Activated T-cell treated with anti-CD3 and anti-CD28 coated beads, Interleukin-2, amount 50 U/mL, for 48 hours (primary cell): ENCODE results near the gene SLC25A21.
"Not testable (repeated sequence)": the region's sequence is repeated elsewhere in the genome, so short reads cannot be mapped to it uniquely, and the experiment has no call there.

Experiments used
- DNase-seq, 2 experiments: peaks; one replicate each; pipeline ENCODE4 v3.0.0-alpha.2; 2020

The SLC25A21 gene

DNA sequence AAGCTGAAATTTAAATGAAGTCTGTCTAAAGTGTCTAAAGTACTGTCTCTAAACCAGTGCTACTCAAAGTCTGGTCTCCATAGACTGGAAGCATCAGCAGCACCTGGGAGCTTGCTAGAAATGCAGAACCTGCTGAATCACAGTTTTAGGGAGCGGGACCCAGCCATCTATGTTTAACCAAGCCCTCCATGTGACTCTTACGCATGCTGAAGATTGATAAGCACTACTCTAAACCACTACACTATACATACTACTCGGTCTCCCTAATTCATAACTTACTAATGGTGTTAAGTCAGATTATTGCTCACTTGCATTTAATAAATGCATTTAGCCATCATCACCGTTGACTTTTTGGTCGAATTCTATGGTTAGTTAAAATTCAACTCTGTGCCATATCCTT is 88.8 kb downstream of the SLC25A21 start:
- no peak for DNase-seq

DNA sequence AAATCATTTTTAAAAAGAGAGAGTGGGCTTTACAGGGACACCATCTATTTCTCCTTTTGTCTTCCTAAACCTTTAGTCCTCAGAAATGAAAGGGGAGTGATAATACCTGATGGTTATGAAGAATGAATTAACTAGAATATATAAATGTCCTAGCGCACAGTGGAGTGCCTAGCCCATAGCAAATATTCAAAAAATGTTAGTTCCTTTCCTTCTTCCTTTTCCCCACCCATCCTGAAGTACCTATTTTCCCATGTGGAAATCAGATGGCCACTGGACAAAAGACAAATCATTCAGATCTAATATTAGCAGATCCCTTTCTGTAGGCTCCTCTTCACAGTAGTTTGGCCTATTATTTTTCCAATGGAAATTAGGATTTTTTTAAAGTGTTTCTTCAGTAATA is 90.0 kb downstream of the SLC25A21 start:
- no peak for DNase-seq

DNA sequence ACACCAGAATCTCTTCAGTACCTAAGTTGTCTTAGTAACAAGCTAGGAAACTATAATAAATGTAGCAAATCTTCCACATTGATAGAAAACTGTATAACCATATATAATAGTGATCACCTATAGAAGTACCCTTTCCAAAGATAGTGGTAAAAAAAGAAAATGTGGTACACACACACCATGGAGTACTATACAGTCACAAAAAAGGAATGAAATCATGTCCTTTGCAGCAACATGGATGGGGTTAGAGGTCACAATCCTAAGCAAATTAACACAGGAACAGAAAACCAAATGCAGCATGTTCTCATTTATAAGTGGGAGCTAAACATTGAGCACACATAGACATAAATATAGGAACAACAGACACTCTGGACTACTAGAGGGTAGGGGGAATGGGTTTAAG is 90.5 kb downstream of the SLC25A21 start:
- DNase-seq: no peak

DNA sequence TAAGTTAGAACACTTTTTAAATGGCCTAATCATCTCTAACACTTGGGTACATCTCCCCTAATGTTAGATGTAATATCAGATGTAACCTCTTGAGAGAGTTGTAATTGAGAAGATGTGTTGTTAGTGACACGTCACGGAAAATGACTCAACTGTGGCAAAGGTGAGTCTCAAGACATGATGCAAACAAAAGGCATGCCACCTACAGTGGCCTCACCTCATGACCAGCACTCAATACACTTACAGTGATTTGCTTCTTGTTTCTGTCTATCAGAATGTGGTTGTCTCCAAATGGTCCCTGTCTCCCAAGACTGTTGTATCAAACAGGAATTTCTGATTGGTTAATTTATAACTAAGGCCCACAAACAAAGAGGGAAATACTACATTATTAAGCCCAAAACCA is 91.2 kb downstream of the SLC25A21 start:
- DNase-seq: no peak

DNA sequence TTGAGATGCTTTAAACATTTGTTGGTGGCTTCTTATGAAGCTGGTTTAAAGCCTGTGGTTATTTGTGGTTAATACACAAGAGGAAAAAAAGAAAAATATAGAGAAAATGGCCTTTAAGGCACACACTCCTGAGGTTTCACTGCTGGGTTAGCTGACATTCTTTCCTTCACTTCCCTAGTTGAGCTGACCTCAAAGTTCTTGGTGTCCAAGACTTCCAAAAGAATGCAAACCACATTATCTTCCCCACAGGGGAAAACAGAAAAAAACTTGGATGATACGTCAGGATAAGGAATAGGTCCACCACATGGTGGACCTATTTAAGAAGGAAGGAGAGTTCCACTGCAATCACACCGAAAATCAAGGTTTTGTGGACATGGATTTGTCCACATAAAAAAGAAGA is 94.3 kb downstream of the SLC25A21 start:
- no peak for DNase-seq

DNA sequence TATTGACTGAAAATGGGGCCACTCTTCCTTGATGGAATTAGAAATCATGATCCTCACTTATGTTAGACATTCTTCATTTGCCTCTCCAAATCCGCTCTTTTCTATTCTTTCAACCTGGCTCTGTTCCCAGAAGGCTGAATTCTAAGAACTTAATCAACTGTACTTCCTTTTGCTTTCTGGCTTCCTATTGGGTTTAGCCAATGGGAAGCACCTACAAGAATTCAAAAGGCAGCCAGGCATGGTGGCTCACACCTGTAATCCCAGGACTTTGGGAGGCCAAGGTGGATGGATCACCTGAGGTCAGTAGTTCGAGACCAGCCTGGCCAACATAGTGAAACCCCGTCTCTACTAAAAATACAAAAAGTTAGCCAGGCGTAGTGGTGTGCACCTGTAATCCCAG is 98.1 kb downstream of the SLC25A21 start:
- not testable (repeated sequence) for DNase-seq

DNA sequence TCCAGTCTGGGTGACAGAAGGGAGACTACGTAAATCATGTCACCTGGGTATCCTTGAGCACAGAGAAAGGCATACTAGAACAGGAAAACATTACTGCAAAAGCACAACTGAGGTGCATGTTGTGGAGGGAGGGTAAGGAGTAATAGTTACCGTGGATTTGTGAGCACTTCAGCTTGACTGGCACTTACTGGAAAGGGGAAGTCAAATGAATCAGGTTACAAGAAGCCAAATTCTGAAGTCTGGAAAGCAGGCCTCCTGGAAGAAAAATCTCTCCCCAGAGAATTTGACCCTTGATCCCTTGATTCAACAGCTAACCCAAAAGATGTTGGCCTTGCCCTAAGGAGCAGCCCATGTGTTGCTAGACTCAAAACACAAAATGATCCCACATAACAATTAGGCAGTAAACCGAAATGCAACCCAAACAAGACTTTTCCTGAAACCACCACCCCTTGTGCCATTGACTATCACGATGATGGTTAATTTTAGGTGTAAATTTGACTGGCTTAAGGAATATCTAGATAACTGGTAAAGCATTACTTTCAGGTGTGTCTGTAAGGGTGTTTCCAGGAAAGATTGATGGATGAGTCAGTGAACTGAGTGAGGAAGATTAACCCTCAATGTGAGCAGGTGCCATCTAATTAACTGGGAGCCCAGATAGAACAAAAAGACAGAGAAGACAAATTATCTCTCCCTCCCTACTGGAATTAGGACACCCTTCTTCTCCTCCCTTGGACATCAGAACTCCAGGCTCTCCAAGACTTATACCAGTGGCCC is 108.8 kb downstream of the SLC25A21 start:
- no peak for DNase-seq

DNA sequence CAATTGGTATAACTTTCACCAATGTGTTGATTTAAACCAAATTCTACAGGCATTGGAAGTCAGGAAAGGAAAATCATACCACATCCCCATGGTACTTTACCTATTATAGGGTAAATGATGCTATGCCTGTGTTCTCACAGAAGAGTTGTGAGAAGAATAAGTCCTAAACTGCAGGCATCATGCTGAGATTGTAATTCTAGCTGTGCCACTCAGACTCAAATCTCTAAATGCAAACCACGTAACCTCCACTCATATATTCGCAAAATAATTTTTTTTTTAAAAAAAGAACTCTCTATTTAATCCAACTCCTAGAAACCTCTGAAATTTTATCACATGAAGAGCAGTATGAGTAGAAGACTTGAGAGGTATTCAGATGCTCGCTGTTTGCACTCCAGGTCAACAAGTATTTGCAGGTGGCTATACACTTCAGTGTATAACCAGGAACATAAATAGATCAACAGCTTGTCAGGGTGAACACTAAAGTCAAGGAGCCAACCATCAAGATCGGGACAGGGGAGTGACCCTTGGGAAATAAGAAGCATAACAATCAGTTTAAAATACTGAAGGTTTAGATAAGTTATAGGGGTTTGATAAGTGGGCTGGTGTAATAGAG is 110.1 kb downstream of the SLC25A21 start:
- DNase-seq: no peak

DNA sequence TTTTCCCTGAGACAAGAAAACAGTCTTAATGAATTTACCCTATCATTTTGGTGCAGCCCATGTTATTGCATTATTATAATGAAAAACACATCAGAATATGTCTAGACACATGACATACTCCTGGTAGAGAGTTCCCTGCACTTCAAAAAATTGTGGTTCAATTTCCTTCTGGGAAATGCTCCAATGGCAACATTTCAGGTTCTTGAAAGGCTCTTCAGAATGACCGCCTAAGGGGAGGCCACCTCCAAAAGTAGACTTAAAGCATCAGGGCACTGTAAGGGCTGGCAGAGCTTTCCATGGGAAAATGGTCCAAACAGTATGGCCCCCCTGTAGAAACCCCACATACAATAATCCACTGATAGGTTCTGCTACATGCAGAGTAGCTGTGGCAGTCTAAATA is 110.7 kb downstream of the SLC25A21 start:
- no peak for DNase-seq

DNA sequence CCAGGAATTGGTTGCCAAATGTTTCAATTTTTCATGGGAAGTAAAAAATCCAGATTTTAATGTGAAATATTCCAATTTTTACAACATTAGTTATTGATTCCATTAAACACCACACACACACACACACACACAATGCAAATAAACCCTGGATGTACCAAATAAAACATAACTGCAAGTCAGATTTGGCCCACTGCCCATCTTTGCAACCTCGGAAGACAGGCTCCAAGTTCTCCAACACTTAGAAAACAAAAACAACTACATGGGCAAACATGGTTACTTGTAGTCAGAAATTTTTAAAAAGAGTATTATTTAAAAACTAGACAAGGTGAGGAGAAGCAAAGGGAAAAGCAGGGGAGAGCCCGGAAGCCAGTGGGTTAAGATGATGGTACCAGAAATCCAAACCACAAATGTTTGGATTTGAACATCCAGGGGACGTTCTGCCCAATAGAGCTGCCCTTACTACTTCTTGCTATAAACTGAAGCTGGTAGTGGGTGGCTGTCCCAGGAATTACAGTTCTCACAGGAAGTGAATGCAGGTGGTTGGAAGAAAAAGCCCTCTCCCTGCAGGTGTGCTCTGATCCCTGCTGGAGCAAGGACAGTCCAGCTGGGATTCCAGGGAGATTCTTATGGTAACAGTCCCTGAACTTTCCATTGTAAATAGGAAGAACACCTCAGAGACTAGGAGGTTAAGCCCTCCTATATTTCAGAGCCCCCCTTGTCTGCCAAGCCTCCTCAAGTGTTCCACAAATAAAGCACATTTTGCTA is 111.7 kb downstream of the SLC25A21 start:
- no peak for DNase-seq

DNA sequence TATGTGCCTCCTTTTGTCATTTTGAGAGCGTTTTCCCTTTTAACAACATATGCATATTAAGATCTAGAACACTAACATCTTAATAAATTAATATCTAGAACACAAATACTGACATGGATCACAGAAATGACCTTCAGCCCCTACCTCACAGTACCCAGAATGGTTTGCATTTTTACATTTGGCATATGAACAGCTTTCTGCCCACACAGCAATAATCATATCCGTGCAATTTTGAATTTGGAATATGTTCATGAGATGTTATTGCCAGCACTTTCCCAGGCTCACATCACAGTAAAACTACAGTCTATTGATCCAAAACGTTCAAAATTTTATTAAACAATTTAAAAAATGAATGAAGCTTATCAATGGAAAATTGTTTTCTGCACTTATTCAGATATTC is 114.6 kb downstream of the SLC25A21 start:
- DNase-seq: no peak

DNA sequence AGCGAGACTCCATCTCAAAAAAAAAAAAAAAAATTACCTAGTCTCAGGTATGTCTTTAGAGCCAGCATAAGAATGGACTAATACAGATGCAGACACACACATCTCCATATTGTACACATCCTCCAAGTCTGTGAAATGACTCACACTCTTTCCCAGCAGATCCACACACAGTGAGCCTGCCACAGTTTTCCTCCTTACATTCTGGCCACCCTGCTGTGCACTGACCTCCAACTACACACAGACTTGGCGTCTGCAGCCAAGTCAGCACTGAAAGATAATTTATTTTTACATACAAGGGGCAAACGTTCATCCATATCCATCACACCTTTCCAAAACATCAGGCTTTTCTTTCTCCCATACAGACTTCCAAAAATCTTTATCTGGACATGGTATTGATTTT is 115.9 kb downstream of the SLC25A21 start:
- no peak for DNase-seq

DNA sequence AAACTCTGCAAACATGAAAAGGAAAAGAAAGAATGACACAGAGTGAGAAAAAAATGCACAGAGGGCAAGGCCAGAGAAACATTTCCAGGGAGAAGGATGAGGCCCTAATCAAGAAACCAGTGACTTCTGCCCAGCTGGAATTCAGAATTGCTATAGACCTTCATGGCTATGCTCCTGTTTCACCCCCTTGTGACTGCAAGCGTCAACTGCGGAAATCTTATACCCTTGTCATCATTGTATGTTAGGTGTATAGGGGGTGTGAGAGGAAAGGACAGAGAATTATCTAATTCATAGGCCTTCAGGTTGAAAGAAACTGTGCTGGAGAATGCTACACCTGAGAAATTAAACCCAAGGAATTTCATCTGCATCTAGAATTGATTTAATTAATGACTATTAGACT is 117.5 kb downstream of the SLC25A21 start:
- DNase-seq: no peak

DNA sequence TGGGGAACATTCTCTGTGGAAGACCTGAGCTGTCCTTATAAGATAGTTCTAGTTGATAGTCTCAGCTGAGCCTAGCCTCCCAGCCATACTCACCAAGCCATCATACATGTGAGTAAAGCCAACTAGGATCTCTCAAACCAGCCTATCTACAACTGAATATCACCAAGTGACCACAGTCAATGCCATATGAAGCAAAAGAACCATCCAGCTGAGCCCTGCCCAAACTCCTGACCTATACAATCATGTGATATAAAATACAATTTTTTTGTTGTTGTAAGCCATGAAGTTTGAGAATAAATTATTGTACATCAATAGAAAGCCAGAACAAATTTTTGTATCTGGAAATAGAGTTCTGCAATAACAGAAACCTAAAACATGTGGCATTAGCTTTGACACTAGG is 118.3 kb downstream of the SLC25A21 start:
- DNase-seq: no peak

DNA sequence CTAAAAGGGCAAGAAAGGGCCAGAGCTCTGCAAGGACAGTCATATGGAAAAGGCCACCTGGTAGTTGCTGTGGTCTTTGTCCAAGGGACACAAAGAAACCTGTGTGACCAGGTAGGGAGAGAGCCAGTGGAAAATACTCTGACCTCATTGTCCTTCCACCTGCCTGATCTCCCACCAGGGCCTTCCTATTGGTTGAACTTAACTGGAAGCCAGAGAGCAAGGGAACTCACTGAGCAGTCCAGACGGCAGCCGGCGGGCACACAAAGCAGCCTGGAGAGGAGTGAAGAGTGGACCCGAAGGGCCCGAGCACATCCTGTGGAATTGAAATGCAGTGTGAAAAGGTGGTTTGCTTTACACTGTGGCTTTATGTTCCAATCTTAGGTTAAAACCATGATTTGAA is 120.7 kb downstream of the SLC25A21 start:
- DNase-seq: no peak

DNA sequence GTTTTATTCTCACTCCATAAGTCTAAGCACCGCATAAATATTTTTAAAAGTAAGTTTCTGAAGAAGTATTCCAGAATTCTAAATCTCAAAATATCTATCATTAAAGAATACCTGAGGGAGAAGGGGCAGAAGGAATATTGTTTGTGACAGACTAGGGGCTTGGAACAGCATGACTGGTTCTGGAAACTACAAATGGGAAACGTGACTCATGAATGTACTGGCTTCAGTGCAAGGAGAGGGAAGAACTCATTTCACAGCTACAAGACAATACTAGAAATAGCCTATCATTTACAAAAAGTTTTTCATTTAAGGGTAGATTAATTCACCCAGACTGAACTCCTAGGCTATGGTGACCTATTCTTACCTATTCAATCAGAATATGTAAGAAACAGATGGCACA is 121.3 kb downstream of the SLC25A21 start:
- no peak for DNase-seq

DNA sequence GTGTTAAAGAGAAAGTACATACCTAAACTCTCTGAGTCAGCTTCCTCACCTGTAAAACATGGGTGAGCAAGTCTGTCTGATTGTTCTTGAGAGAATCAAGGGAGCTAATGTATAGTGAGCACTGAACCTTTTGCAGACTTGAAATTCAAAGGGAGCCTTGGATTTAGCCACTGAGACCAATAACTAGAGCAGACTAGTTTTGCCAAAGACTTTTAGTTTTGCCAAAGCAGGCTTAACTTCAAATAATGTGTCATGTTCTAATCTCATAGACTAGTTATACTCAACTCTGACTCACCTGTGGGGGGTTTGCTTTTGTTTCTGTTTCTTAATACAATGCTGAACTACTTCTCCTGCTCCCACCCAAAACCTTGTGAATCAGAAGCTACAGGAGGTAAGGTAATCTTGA is 123.7 kb downstream of the SLC25A21 start:
- no peak for DNase-seq

DNA sequence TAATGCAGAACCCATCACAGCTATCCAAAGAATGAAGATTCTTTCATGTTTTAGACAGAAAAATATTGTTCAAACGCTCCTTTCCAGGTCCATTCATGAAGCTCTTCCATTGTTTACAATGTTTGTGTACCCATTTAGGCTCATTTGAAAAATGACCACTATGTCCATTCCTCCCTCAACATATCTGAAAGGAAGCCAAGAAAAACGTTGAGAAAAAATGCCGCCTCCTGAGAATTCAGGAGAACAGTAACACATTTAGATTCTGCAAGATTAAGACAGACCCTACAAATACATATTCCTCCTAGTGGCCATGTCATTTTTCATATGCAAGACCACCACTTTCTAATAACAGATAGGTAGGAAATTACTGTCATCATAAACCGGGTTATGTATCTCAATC is 124.4 kb downstream of the SLC25A21 start:
- no peak for DNase-seq

DNA sequence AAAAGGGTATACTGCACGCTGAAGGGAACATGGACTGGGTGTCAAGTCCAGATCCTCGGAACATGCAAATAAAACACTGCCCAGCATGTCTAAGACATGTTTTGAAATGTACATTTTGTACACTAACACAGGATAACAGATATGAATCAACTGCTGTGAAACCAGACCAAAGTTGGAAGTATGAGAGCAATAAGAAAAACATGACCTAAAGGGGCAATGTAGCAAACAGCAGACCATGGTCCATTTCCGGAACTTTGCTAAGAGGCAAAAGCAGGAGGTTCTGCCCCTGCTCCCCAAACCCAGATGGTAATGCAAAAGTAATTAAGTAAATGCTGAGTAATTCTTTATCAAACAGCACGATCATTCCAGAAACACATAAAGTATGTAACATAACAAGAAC is 125.2 kb downstream of the SLC25A21 start:
- no peak for DNase-seq

DNA sequence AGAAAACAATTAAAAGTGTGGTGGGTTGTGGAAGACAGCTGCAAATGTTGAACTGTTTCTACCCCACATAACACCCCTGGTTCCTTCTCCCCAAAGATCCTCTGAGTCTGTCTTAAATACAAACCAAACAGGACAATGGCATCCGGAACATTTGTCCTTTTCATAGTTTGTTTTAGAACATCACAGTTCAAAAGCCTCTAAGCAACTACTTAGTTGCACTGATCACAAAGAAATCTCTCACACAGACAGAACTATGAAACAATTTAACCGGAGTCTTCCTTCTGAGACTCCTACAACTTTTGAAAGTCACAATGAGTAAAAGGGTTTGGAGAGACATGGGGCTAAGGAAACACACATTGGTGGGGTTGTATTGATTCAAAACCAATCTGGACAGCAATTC is 125.6 kb downstream of the SLC25A21 start:
- no peak for DNase-seq

DNA sequence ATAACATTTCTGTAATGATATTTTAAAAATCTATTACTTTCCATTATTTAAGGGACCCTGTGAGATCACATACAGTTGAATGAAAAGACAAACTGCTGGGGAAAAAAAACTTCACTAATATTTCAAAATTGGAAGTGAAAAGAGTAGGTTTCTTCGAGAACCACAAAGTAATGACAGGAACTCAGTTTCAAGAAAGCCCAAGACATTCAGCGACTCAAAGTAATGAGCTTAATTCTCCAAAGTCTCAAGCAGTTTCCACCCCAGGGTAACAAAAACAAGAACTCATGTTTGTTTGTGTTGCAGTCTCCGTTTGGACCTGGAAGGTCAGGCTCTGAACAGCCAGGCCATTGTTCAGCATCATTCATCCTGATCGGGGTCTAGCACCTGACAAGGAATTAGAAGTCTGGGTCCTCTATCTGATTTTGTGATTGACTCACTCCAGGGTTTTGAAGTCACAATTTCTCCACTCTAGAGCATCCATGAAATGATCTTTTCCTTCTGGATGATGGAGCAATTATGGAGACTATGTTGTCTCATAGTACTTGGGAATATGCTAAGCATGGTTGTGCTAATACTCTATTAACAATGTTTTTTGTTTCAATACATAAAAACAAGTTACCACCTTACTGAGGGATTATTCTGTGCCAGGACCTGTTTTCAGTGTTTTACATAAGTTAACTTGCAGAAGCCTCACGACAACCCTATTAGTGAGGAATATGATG is 126.9 kb downstream of the SLC25A21 start:
- no peak for DNase-seq

DNA sequence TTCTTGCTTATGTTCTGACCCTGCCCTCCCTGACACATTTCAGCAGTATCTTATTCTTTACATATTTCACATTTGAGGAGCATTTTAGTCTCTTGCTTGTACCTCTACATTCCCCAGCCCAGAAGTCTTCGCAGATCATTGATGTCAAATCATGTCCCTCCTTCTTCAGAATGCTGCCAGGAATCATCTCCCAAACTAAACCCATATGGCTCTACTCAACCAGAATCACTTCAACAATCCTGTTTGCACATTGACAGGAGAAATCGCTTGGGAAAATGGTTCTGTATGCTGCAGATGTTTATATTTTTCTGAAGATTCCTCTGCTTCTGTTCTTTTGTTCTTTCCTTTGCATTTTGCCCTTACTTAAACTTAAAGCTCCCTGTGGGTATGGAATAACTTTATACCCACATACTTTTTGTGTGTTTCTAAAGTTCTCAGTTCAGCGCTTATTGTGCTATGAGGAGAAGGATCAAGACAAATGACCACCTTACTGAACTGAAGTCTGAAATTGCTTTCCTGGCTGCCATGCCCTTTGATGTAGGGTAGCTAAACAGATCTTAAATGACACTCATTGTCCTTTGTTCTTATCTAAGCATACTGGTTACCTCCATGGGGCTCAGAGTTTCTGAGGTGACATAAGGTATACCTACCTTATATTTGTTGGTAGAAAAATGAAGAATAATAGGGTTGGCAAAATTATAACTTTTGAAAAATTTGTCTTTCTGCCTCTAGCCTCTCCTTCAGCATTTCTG is 134.6 kb downstream of the SLC25A21 start:
- DNase-seq: no peak
